WERI-Rb-1 (cell line): ENCODE data around the gene LZTFL1.

Source experiments
- DNase-seq: peaks from one replicate; pipeline ENCODE4 v3.0.0-alpha.2; 2020
- H3K27ac ChIP-seq: fragments of 250-450 bp; sonication (Bioruptor Pico); 2 replicates; pipeline ENCODE4 v1.5.1; 2020; ENCODE audit warnings: mild to moderate bottlenecking, moderate library complexity
- H3K27me3 ChIP-seq: fragments of 250-450 bp; sonication (Bioruptor Pico); 2 replicates; pipeline ENCODE4 v1.5.1; 2021; ENCODE audit warnings: mild to moderate bottlenecking, low read depth, moderate library complexity; ENCODE audit not compliant: insufficient read depth, severe bottlenecking
- H3K36me3 ChIP-seq: fragments of 250-450 bp; sonication (Bioruptor Pico); 2 replicates; pipeline ENCODE4 v1.5.1; 2020; ENCODE audit warnings: mild to moderate bottlenecking, moderate library complexity
- H3K4me3 ChIP-seq: 2 replicates; pipeline ENCODE4 v1.5.1; 2011; ENCODE audit warnings: low read depth, mild to moderate bottlenecking, control low read depth, low read length
- H3K9me3 ChIP-seq: fragments of 250-450 bp; sonication (Bioruptor Pico); 2 replicates; pipeline ENCODE4 v1.5.1; 2021; ENCODE audit warnings: mild to moderate bottlenecking, moderate library complexity; ENCODE audit not compliant: severe bottlenecking
- CTCF ChIP-seq: IDR thresholded peaks from 2 replicates; pipeline ENCODE4 v1.5.1; 2011; ENCODE audit warnings: low read depth, mild to moderate bottlenecking, control low read depth, inconsistent platforms, low read length

LZTFL1 gene

GRCh38 chr3:45786801-45787495 lies 55.0 kb downstream of the LZTFL1 start:
- Histone ChIP-seq H3K27ac (no peak overlapping the region), H3K9me3 (peaks cover 9% of the 10 kb centered on the region), H3K4me3 (no peak overlapping the region), H3K36me3 (no peaks in the 10 kb centered on the region), H3K27me3 (peaks cover 11% of the 10 kb centered on the region)
- DNase-seq: no peak
- TF ChIP-seq CTCF: no peak

GRCh38 chr3:45785605-45786150 lies 56.2 kb downstream of the LZTFL1 start:
- DNase-seq: no peak
- H3K36me3 ChIP-seq: no peaks in the 10 kb centered on the region
- H3K9me3 ChIP-seq: peaks cover 9% of the 10 kb centered on the region
- H3K27ac ChIP-seq: no peak overlapping the region
- TF ChIP-seq CTCF: no peak
- peaks cover 11% of the 10 kb centered on the region for H3K27me3 ChIP-seq
- no peak overlapping the region for H3K4me3 ChIP-seq

GRCh38 chr3:45783667-45784066 lies 58.3 kb downstream of the LZTFL1 start:
- Histone ChIP-seq H3K27ac (no peak overlapping the region), H3K9me3 (peaks cover 5% of the 10 kb centered on the region), H3K27me3 (peaks cover 11% of the 10 kb centered on the region), H3K4me3 (no peak overlapping the region), H3K36me3 (no peaks in the 10 kb centered on the region)
- 0 out of 2 replicates have a peak, but pooled peaks have one; percentile 28 for TF ChIP-seq CTCF
- DNase-seq: no peak

GRCh38 chr3:45782381-45782780 lies 59.5 kb downstream of the LZTFL1 start:
- Histone ChIP-seq H3K9me3 (peaks cover 5% of the 10 kb centered on the region), H3K27ac (no peak overlapping the region), H3K4me3 (no peak overlapping the region), H3K27me3 (peaks cover 11% of the 10 kb centered on the region), H3K36me3 (no peaks in the 10 kb centered on the region)
- DNase-seq: no peak
- TF ChIP-seq CTCF: no peak

GRCh38 chr3:45781841-45782240 lies 60.1 kb downstream of the LZTFL1 start:
- no peak for TF ChIP-seq CTCF
- DNase-seq: no peak
- no peak overlapping the region for H3K4me3 ChIP-seq
- peaks cover 13% of the 10 kb centered on the region for H3K27me3 ChIP-seq
- H3K36me3 ChIP-seq: no peaks in the 10 kb centered on the region
- no peak overlapping the region for H3K27ac ChIP-seq
- H3K9me3 ChIP-seq: peaks cover 5% of the 10 kb centered on the region
